Stimulated activated CD8-positive, alpha-beta memory T cell treated with anti-CD3 and anti-CD28 coated beads, Interleukin-4, amount 100 ng/mL, for 1 hour (primary cell): ENCODE data around the gene RBMS3.

ENCODE experiments used
- DNase-seq, 2 donors: peaks; one replicate each; pipeline ENCODE4 v3.0.0-alpha.2; 2020; ENCODE audit warnings: low read depth in 2 of 2, low spot score in 1 of 2

The RBMS3 gene

GRCh38 chr3:29426302-29427226, 145.7 kb downstream of the RBMS3 start:
- no peak for DNase-seq

- DNase-seq: no peak
Measured at GRCh38 chr3:29427266-29428103, 146.6 kb downstream of the RBMS3 start.

- DNase-seq: no peak
Measured at GRCh38 chr3:29429055-29429679, 148.3 kb downstream of the RBMS3 start.

- DNase-seq: no peak
Measured at GRCh38 chr3:29430558-29430971, 149.7 kb downstream of the RBMS3 start.

- DNase-seq: no peak
Measured at GRCh38 chr3:29436612-29437323, 155.9 kb downstream of the RBMS3 start.

GRCh38 chr3:29438580-29438979, 157.7 kb downstream of the RBMS3 start:
- DNase-seq: no peak

DNA sequence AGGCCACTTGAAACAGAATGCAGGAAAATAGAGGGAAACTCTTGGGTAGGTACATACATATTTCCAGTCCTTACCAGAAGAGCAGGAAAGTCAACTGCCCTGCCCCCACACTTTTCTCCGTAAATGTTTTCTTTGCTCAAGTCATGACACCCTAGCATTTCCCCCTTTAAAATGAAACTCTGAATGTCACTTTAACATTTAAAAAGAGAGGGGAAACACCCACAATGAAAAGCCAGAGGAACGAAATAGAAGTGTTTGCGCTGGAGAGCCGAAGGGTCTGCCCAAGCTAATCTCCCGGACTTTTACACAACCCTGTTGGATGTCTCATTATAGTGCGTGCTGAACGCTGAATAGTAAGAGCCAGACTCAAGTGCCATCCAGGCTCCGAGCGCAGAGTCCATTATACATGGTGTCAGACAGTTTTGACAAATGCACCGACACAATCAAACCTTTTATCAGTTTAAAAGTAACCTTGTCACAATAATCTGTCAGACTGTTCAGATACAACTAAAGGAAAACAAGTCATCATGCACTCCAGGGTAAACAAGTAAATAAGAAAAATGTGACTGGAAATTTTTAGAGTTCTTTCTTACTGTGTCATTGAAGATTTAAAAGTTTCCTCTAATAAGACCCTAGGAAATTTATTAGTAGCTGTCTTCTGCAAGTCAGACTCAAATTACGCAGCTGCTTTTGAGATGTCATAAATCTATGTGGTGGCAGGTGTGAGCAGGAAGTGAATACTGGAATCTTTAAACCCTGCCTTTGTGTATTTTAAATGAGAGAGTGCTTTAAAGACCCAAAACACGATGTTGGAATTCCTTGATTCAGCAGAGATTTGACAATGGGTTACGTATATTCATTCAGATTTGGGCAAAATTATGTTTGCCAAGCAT, 159.8 kb downstream of the RBMS3 start:
- DNase-seq: no peak

DNA sequence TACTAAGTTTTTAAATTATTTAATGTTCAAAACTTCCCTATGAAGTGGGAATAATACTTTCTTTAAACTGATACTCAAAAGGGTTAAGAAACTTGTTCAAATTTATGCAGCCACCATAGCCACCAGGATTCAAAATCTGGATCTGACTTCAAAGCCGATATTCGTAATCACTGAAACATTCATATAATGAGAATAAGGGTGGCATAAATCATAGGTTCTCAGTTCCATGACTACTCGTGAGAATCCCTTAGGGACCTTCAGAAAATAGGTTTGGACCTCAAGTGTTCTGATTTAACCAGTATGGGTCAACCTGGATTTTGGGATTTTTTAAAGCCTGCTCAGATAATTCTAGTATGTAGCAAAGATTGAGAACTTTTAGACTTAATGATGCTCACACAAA, 160.6 kb downstream of the RBMS3 start:
- no peak for DNase-seq

DNA sequence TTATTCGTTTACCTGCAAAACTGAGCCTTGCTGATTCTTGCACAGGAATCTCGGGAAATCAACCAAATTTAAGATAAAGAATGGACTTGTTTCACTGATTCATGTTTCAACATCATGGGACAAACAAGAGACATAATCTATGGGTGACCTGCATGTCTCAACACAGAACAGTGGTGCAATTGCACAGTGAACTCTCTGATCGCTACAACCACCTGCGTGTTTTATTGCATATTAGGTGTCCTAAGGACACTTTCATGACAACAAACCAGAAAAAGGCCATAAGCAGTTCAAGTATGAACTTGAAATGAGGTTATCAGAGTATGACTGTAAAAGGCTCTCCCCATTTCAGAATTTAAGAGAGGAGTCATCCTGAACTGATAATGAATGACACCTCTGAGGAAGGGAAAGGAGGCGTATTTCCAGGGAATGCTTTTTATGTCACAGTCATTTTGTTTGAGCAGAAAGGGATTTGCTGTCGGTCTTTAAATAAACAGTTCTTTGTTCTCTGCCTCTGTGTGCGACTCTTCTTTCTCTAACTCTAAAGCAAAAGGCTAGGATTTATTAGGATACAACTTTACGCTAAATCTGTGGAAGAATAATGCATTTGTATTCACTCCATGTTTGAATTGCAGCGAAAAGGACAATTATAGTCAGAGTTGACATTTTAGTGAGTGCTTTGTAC, 167.2 kb downstream of the RBMS3 start:
- no peak for DNase-seq

DNA sequence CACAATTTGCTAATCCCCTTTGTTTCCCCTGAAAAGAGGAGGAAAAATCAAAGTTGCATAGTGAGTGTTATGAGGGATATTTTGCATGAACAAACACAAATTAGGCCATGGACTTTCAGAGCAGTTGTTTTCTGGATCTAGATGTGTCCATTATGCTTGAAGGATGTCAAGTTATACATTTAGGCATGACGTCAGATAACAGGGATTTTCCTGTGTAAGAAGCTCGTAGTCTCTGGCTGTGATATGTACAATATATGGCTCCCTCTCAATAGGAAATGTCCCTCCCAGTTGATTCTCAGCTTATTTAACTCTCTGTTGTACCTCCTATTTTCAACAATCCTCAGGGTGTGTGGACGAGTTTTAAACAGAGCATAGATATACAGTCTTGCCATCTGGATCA, 171.0 kb downstream of the RBMS3 start:
- no peak for DNase-seq

- DNase-seq: no peak
Measured at GRCh38 chr3:29452934-29453283, 172.0 kb downstream of the RBMS3 start.

DNA sequence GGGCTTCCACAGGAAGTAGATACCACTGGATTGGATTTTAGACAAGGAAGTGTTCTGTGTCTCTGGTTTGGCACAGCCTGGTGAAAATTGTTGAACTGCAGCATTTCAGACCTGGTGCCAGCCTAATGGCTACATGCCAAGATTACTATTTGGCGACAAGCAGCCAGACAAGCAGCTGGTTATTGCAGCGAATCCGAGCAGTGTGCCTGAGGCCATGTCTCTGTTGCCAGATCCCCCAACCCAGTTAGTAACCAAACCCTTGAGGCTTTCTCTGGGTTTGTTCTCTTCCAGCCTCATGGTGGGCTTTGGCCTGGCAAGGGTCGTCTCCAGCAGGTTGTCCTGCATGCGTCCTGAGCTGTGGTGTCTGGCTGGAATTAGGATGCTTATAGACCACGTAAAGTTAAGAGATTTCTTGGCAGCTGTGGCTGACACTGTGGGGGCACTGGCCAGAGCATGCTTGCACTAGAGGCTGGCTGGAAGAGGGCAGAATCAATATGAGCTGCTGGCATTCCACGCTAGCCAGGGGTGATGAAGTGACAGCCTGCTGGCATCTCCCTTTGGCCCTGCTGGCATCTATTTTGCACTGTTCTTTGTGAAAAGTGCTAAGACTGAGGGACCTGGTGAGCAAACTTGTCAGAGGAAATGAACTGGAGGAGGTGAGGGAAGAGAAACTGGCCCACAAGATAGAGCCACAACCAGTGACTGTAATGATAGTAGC, 172.6 kb downstream of the RBMS3 start:
- no peak for DNase-seq

GRCh38 chr3:29454161-29454611, 173.3 kb downstream of the RBMS3 start:
- DNase-seq: no peak

DNA sequence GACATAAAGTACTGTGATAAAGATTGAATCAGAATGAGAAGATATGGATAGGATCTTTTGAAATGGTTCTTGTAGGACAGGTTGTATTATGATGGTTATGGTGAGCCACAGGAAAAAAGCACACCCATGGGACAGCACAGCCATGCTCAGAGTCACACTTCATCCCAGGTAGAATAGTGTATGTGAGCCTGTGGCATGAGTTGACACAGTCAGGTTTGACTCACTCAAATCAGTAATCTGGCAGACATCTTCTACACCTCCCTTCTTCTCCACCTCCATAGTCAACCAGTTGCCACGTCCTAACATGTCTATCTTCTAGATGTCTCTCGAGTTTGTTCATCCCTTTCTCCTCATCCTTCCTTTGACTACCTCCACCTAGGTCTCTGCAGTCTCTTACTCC, 176.0 kb downstream of the RBMS3 start:
- DNase-seq: no peak

GRCh38 chr3:29463304-29463703, 182.4 kb downstream of the RBMS3 start:
- DNase-seq: no peak

DNA sequence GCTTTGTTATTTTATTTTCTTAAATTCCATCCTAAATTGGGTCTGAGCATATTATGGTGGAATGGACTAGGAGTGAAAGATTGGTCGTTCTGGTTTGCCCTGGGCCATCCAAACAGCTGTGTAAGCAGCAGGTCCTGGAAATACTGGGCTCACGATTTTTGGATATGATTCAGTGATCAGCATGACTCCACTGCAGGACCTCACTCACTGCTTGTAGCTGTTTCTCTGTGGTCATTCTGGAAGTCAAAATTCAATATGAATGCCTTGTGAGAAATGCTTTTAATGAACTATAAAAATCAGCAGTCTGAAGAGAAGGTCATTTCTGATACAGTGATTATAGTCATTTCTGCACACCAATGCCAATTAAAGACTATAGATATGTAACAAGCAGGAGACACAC, 185.0 kb downstream of the RBMS3 start:
- DNase-seq: no peak

DNA sequence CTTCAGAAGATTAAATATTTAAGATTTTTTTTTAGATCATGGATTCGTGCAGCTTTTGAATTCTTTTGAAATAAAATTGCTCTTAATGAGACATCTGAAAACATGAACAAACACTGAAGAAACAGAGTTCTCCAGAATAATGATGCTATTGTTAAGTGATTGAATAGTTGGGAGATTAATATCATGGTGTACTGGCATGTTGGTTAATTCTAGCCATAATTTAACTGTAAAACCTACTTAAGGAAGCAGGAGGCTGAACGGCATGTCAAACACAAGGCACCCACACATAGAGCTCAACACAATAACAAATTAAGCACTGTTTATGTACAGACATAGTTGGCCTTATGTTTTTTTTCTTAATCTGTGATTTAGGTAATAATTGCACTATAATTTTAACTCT, 185.6 kb downstream of the RBMS3 start:
- DNase-seq: no peak

GRCh38 chr3:29468187-29468586, 187.3 kb downstream of the RBMS3 start:
- DNase-seq: no peak
